HFF-Myc (cell line): Measurements from ENCODE around the gene RAB26.

Source experiments
- DNase-seq: peaks from one replicate; pipeline ENCODE4 v3.0.0-alpha.2; 2011; ENCODE audit warnings: low read depth; ENCODE audit errors: extremely low read depth
- H3K4me3 ChIP-seq: replicated peaks from 2 replicates; pipeline ENCODE4 v1.5.1; 2011; ENCODE audit warnings: low read depth, mild to moderate bottlenecking, control low read depth, low read length
- CTCF ChIP-seq: IDR thresholded peaks from 2 replicates; pipeline ENCODE4 v1.5.1; 2012; ENCODE audit warnings: mild to moderate bottlenecking, low read depth, low read length, control low read depth; ENCODE audit errors: missing control alignments

Gene RAB26

GRCh38 chr16:2174396-2175131 is 26.1 kb downstream of the RAB26 start:
- no peak overlapping the region for H3K4me3 ChIP-seq
- no peak for DNase-seq
- no peak for TF ChIP-seq CTCF

- no peak for DNase-seq
- H3K4me3 ChIP-seq, result no peak overlapping the region
- no peak for TF ChIP-seq CTCF
These were observed 27.0 kb downstream of the RAB26 start for GRCh38 chr16:2175454-2175853.

- TF ChIP-seq CTCF, result no peak
- no peak overlapping the region for H3K4me3 ChIP-seq
- DNase-seq, result no peak
These were observed 27.6 kb downstream of the RAB26 start for GRCh38 chr16:2176047-2176446.

- DNase-seq, result no peak
- H3K4me3 ChIP-seq, result no peak overlapping the region
- no peak for TF ChIP-seq CTCF
These were observed 28.7 kb downstream of the RAB26 start for GRCh38 chr16:2177101-2177500.

GRCh38 chr16:2177561-2177960 is 29.1 kb downstream of the RAB26 start:
- TF ChIP-seq CTCF, result no peak
- DNase-seq, result no peak
- no peak overlapping the region for H3K4me3 ChIP-seq

GRCh38 chr16:2178321-2179106 is 30.1 kb downstream of the RAB26 start:
- H3K4me3 ChIP-seq, result no peak overlapping the region
- DNase-seq, result no peak
- no peak for TF ChIP-seq CTCF
